ENCODE results near the gene MAST2.
"Not testable (repeated sequence)": the region's sequence is repeated elsewhere in the genome, so short reads cannot be mapped to it uniquely, and the experiment has no call there.

The MAST2 gene

DNA sequence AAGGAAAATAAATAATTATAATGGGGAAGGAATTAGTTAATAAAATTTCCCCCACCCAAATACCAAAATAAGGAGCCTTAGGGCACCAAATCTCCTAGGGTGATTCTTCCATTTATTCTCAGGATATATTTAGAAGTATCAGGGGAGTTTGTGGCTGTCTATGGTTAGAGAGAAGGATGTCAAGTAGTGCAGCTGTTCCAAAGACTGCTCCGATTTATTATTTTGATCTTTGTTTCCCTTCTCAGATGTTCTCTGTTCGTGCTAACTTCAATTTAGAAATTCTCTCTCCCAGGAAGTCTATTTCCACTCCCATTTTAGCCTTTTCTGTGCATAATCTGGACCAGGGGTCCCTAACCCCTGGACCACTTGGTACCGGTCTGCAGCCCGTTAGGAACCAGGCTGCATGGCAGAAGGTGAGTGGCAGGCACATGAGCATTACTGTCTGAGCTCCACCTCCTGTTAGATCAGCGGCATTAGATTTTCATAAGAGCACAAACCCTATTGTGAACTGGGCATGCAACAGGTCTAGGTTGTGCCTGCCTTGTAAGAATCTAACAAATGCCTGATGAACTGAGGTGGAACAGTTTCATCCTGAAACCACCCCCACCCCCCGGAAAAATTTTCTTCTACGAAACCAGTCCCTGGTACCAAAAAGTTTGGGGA is 9.3 kb upstream of the MAST2 start:
- H3K4me3 Mint-ChIP-seq = no peak overlapping the region
- no peak for ATAC-seq (replicated peaks; ENCODE audit: extremely low read depth, poor library complexity, severe bottlenecking)
- no peak overlapping the region for H3K27ac Mint-ChIP-seq (ENCODE audit: low read depth)
- no peaks in the 10 kb centered on the region for H3K4me1 Mint-ChIP-seq
- peaks cover 19% of the 10 kb centered on the region for H3K27me3 Mint-ChIP-seq
- DNase-seq (ENCODE audit: low spot score in 2 of 2) = no peak
- H3K36me3 Mint-ChIP-seq (ENCODE audit: insufficient read depth) = no peaks in the 10 kb centered on the region
- H3K9me3 Mint-ChIP-seq = no peaks in the 10 kb centered on the region

GRCh38 chr1:45796381-45796780 is 7.0 kb upstream of the MAST2 start:
- Mint-ChIP-seq H3K27me3 (peaks cover 19% of the 10 kb centered on the region), H3K9me3 (no peaks in the 10 kb centered on the region), H3K27ac (ENCODE audit: low read depth) (no peak overlapping the region), H3K4me3 (no peak overlapping the region), H3K36me3 (ENCODE audit: insufficient read depth) (no peaks in the 10 kb centered on the region), H3K4me1 (no peaks in the 10 kb centered on the region)
- no peak for ATAC-seq (replicated peaks; ENCODE audit: extremely low read depth, poor library complexity, severe bottlenecking)
- DNase-seq (ENCODE audit: low spot score in 2 of 2) = no peak

DNA sequence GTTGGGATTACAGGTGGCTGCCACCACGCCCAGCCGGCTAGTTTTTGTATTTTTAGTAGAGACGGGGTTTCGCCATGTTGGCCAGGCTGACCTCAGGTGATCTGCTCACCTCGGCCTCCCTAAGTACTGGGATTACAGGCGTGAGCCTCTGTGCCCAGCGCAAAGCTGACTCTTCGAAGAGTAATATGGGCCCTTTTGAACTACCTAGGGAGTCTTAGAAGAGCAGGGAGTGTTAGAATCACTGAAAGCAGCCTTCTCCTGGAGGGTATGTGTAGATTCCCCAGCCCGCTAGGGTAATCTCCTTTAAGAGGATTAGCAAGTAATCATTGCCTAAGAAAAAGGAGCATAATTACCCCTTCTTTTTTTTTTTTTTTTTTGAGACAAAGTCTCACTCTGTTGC is 6.5 kb upstream of the MAST2 start:
- ATAC-seq (replicated peaks; ENCODE audit: extremely low read depth, poor library complexity, severe bottlenecking) (no peak), DNase-seq (ENCODE audit: low spot score in 2 of 2) (no peak)
- H3K9me3 Mint-ChIP-seq = no peaks in the 10 kb centered on the region
- no peaks in the 10 kb centered on the region for H3K36me3 Mint-ChIP-seq (ENCODE audit: insufficient read depth)
- no peak overlapping the region for H3K4me3 Mint-ChIP-seq
- H3K4me1 Mint-ChIP-seq = no peaks in the 10 kb centered on the region
- no peak overlapping the region for H3K27ac Mint-ChIP-seq (ENCODE audit: low read depth)
- H3K27me3 Mint-ChIP-seq = peaks cover 19% of the 10 kb centered on the region

DNA sequence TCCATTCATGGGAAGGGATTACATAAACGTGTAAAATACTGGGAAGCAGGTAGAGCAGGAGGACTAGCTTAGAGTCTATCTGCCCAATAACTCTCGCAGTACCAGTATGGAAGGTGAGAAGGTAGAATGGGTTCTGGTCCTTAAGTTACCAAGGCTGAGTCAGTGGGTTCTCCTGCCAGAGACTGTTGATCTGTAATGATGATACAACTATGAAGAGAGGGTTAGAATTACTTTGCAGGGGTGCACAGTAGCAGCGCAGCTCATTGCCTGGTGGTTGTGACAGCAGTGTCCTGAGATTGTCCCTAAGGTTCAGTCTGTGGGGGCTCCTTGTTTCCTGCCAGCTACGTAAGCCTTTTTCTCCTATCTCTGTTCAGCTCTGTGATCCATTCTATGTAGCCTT is 2.5 kb upstream of the MAST2 start:
- H3K36me3 Mint-ChIP-seq (ENCODE audit: insufficient read depth) = peaks cover 3% of the 10 kb centered on the region
- H3K27me3 Mint-ChIP-seq = peaks cover 9% of the 10 kb centered on the region
- peaks cover 27% of the 10 kb centered on the region for H3K4me1 Mint-ChIP-seq
- H3K27ac Mint-ChIP-seq (ENCODE audit: low read depth) = no peak overlapping the region
- H3K9me3 Mint-ChIP-seq = no peaks in the 10 kb centered on the region
- H3K4me3 Mint-ChIP-seq = no peak overlapping the region
- DNase-seq (ENCODE audit: low spot score in 2 of 2) (no peak), ATAC-seq (replicated peaks; ENCODE audit: extremely low read depth, poor library complexity, severe bottlenecking) (no peak)

DNA sequence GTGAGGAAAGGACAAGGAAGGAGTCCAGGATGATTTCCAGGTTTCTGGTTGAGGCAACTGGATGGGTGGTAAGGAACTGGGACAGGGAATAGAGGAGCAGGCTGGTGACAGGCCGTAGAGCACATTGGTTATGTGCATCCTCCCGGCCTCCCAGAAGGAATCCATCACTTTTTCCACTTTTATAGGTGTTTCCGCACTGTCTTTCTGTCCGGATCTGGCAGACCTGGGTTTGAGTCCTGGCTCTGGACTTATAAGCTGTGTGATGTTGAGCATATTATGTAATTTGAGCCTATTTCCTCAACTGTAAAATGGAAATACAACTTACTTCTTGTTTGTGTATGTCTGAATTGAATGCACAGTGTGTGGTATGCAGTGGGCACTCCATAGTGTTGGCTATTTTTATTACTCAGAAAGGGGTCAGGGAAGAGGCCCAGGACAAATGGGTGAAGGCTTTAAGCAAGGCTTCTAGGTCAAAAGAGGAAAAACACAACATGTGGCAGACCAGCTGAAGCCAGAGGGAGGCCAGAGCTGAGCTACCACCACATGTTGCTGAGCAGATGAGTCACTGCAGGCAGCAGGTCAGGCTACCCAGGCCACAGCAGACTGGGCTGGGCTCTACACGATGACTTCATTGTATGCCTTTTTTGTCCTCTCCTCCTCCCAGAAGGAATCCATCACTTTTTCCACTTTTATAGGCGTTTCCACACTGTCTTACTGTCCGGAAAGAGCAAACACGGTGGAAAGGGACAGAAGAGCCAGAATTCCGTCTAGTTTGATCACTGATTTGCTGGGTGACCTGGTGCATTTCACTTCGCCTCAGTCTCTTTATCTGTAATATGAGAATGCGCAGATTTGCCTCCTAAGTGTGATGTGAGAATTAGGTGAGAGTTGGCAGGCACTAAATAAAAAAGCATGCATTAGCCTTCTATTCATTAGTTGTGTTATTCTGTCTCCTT is 791 bp upstream of the MAST2 start:
- DNase-seq (ENCODE audit: low spot score in 2 of 2) = no peak
- no peak for ATAC-seq (replicated peaks; ENCODE audit: extremely low read depth, poor library complexity, severe bottlenecking)
- peak overlapping the region; percentile 89 for H3K4me3 Mint-ChIP-seq
- peak overlapping the region; percentile 81 for H3K27ac Mint-ChIP-seq (ENCODE audit: low read depth)
- H3K4me1 Mint-ChIP-seq = peaks cover 33% of the 10 kb centered on the region
- peaks cover 3% of the 10 kb centered on the region for H3K36me3 Mint-ChIP-seq (ENCODE audit: insufficient read depth)
- no peaks in the 10 kb centered on the region for H3K27me3 Mint-ChIP-seq
- H3K9me3 Mint-ChIP-seq = no peaks in the 10 kb centered on the region

GRCh38 chr1:45803781-45804668 is 613 bp downstream of the MAST2 start:
- Mint-ChIP-seq H3K4me1 (peaks cover 33% of the 10 kb centered on the region), H3K4me3 (peak overlapping the region; percentile 89), H3K27ac (ENCODE audit: low read depth) (peak overlapping the region; percentile 90)
- H3K9me3 Mint-ChIP-seq; DNase-seq (ENCODE audit: low spot score in 2 of 2); H3K27me3 Mint-ChIP-seq; H3K36me3 Mint-ChIP-seq (ENCODE audit: insufficient read depth): not testable (repeated sequence)
- peak; percentile 43 for ATAC-seq (replicated peaks; ENCODE audit: extremely low read depth, poor library complexity, severe bottlenecking)

DNA sequence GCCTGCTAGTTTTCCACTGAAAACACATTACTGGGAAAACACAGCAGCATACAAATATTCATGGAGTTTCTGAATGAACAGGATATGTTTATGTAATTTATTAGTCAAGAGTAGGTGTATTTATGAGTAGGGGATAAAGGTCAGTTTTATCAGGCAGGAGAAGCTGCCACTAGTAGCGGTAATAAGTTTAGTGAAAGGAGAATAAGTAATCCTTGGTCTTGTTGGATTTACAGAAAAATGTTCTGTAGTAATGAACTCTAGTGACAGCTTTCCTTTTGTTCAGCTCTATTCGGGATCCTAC is 1.2 kb downstream of the MAST2 start:
- no peak for ATAC-seq (replicated peaks; ENCODE audit: extremely low read depth, poor library complexity, severe bottlenecking)
- peak overlapping the region; percentile 90 for H3K27ac Mint-ChIP-seq (ENCODE audit: low read depth)
- no peaks in the 10 kb centered on the region for H3K9me3 Mint-ChIP-seq
- H3K36me3 Mint-ChIP-seq (ENCODE audit: insufficient read depth) = peaks cover 8% of the 10 kb centered on the region
- H3K27me3 Mint-ChIP-seq = no peaks in the 10 kb centered on the region
- H3K4me3 Mint-ChIP-seq = peak overlapping the region; percentile 89
- peaks cover 33% of the 10 kb centered on the region for H3K4me1 Mint-ChIP-seq
- DNase-seq (ENCODE audit: low spot score in 2 of 2) = no peak

DNA sequence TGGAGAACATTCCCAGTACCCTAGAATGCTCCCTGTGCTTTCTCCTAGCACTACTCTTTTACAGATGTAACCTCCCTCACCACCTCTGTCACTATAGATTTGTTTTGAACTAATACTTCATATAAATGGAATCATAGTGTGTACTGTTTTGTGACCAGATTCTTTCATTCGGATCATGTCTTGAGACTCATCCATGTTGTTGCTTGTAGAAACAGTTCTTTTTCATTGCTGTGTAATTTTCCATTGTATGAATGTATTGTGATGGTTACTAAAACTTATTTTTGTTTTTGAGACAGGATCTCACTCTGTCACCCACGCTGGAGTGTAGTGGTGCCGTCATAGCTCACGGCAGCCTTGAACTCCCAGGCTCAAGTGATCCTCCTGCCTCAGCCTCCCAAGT is 2.7 kb downstream of the MAST2 start:
- Mint-ChIP-seq H3K9me3 (no peaks in the 10 kb centered on the region), H3K36me3 (ENCODE audit: insufficient read depth) (peaks cover 8% of the 10 kb centered on the region), H3K27me3 (no peaks in the 10 kb centered on the region), H3K4me3 (no peak overlapping the region), H3K4me1 (peaks cover 33% of the 10 kb centered on the region), H3K27ac (ENCODE audit: low read depth) (no peak overlapping the region)
- DNase-seq (ENCODE audit: low spot score in 2 of 2) (no peak), ATAC-seq (replicated peaks; ENCODE audit: extremely low read depth, poor library complexity, severe bottlenecking) (no peak)

DNA sequence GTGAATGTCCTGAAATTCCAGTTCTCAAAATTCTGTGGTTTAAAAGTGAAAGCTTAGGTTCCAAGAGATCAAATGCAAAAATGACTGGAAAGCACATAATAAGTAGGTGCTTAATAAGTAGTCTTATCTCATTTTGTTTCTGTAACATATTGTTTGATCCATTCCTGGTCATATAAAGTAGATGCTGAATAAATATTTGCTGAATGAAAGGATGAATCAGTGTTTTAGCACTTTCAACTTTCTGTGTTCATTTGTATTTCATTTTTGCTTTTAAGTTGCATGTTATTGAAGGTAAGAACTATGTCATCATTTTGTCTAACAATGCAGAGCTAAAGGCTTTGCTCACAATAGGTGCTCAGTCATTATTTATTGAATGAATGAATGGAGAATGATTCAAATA is 6.3 kb downstream of the MAST2 start:
- no peak overlapping the region for H3K4me3 Mint-ChIP-seq
- no peaks in the 10 kb centered on the region for H3K9me3 Mint-ChIP-seq
- no peaks in the 10 kb centered on the region for H3K27me3 Mint-ChIP-seq
- peaks cover 14% of the 10 kb centered on the region for H3K4me1 Mint-ChIP-seq
- ATAC-seq (replicated peaks; ENCODE audit: extremely low read depth, poor library complexity, severe bottlenecking) = no peak
- no peak overlapping the region for H3K27ac Mint-ChIP-seq (ENCODE audit: low read depth)
- no peak for DNase-seq (ENCODE audit: low spot score in 2 of 2)
- H3K36me3 Mint-ChIP-seq (ENCODE audit: insufficient read depth) = peaks cover 7% of the 10 kb centered on the region

DNA sequence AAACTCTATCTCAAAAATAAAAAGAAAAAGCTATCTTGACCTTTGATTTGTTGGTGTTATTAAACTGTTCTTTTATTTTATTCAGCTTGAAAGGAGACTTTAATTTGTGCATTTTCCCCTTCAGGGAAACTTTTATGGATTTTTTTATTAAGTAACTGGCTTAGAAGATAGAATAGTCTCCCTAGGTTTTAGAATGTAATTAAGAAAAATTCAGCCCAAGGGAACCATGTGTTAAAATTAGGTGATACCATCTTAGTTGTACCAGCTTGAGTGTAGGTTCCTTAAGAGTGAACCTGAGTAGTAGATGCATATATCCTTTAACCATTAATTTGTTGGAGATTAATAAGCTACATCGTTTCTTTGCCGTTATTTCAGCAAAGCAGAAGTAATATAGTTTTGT is 11.4 kb downstream of the MAST2 start:
- H3K36me3 Mint-ChIP-seq (ENCODE audit: insufficient read depth) = peaks cover 2% of the 10 kb centered on the region
- no peaks in the 10 kb centered on the region for H3K4me1 Mint-ChIP-seq
- no peak overlapping the region for H3K27ac Mint-ChIP-seq (ENCODE audit: low read depth)
- DNase-seq (ENCODE audit: low spot score in 2 of 2) (no peak), ATAC-seq (replicated peaks; ENCODE audit: extremely low read depth, poor library complexity, severe bottlenecking) (no peak)
- no peaks in the 10 kb centered on the region for H3K27me3 Mint-ChIP-seq
- H3K9me3 Mint-ChIP-seq = no peaks in the 10 kb centered on the region
- H3K4me3 Mint-ChIP-seq = no peak overlapping the region

DNA sequence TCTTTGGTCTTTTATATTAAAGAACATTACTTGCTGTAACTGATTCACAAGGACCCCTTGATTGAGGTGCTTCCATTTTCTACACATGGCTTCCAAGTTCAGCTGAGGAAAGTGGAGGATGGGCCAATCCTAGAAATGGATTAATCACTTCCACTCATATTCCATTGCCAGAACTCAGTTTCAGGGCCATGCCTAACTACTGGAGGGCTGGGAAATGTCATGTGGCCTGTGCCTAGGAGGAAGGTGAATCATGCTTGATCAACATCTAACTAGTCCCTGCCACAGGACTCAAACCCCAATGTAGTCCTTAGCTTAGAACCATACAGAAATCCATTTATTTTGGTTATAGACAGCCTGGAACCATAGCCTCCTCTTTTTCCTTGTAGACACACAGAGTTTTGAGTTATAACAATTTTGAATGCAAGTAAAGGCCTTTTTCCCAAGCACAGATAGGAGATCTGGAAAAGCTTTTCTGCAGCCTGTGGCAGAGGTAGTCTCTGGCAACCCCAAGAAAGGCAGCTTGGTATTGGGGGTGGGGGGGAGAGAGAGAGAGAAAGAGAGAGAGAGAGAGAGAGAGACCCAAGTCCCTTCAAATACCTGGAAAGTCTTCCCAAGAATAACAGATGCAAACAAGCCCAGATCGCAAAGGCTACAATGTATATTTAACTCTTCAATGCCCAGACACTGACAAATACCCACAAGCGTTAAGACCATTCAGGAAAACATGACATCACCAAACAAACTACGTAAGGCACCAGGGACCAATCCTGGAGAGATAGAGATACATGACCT is 12.5 kb downstream of the MAST2 start:
- no peak for DNase-seq (ENCODE audit: low spot score in 2 of 2)
- Mint-ChIP-seq H3K9me3 (no peaks in the 10 kb centered on the region), H3K27me3 (no peaks in the 10 kb centered on the region), H3K4me1 (no peaks in the 10 kb centered on the region), H3K36me3 (ENCODE audit: insufficient read depth) (peaks cover 2% of the 10 kb centered on the region), H3K27ac (ENCODE audit: low read depth) (no peak overlapping the region), H3K4me3 (no peak overlapping the region)
- ATAC-seq (replicated peaks; ENCODE audit: extremely low read depth, poor library complexity, severe bottlenecking) = no peak

DNA sequence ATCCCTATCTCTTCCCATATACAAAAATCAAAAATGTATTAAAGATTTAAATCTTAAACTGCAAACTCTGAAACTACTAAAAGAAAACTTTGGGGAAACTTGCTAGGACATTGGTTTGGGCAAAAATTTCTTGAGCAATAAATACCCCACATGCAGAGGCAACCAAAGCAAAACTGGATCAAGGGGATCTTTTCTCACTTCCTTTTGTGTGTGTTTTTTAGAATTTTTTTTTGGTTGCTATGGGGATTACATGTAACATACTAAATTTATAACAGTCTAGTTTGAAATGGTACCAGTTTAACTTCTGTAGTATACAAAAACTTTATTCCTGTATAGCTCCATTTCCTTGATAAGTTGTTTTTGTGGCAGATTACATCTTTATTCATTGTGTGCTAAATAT is 16.8 kb downstream of the MAST2 start:
- H3K27ac Mint-ChIP-seq (ENCODE audit: low read depth) = no peak overlapping the region
- no peak for DNase-seq (ENCODE audit: low spot score in 2 of 2)

More for the DNA sequence above, 16.8 kb downstream of the MAST2 start:
- ATAC-seq (replicated peaks; ENCODE audit: extremely low read depth, poor library complexity, severe bottlenecking) = no peak
- H3K4me1 Mint-ChIP-seq = peaks cover 8% of the 10 kb centered on the region
- H3K27me3 Mint-ChIP-seq = no peaks in the 10 kb centered on the region
- H3K4me3 Mint-ChIP-seq = no peak overlapping the region
- no peaks in the 10 kb centered on the region for H3K9me3 Mint-ChIP-seq
- H3K36me3 Mint-ChIP-seq (ENCODE audit: insufficient read depth) = peaks cover 4% of the 10 kb centered on the region

Data from central memory CD8-positive, alpha-beta T cell (primary cell).